ENCODE results near the gene C5.
A peak's percentile ranks its signal among the peaks of the same experiment; 100 is the strongest.

Gene C5

DNA sequence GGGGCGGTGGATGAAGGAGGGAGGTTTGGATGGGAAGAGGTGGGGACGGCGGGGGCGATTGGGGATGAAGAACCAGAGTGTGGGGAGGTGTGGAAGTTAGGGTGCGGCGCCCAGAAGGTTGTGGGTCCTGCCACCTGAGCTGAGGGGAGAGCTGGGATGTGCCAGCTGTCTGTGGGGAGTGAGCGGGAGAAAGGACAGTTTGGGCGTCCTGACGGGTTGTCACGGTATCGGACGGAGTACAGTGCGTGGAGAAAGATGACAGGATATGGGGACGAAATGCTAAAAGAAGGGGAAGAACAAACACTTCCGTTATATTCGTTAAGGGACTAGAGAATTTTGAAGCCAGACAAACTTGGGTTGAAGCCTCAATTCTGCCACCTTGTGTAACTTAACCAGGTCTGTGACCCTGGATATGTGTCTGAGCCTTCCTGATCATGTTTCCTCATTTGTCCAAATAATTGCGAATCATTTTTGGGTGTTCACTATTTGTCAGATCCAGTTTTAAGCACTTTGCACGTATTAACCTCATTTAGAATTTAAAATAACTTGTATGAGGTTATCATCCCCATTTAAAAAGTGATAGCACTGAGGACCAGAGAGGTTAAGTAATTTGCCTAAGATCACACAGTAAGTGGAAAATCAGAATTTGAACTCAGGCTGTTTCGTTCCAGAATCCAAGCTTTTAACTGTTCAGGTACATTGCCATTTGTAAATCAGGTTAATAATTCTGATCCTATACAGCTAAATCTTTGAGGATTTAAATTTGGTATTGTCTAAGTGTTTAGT lies 25.4 kb upstream of the C5 start:
- peak; percentile 24; the same call in 1 of the 2 replicates for TF ChIP-seq CTCF (conservative IDR thresholded peaks at IDR 0.05)

GRCh38 chr9:121074370-121075250 lies 24.5 kb upstream of the C5 start, which contains the start of gene CNTRL:
Gene CNTRL (plus strand): TSS chr9:121074955. CDS start chr9:121088327, 13,372 bp downstream.
- H3K27ac ChIP-seq, result peak within 1 kb of the TSS; percentile 89
- no peak for TF ChIP-seq CTCF (conservative IDR thresholded peaks at IDR 0.05)

More for the DNA sequence above, 25.4 kb upstream of the C5 start:
- peak overlapping the region; percentile 89 for H3K27ac ChIP-seq

DNA sequence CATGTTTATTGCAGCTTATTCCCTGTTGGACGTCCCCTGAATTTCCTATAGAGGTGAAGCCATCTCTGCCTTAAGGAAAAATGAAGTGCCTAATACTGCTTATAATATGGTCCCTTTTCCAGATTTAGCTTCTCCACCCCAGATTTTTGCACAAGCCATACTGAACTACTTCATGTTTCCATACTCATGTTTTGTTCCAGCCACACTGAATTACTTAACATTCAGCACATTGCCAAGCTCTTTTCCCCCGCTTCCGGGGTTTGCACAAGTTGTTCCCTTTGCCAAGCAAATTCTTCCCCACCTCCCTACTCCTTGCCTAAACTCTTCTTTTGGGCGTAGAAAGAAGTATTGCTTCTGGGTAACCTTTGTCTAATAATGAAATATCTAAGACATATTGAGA lies 23.0 kb upstream of the C5 start:
- no peak for TF ChIP-seq CTCF (conservative IDR thresholded peaks at IDR 0.05)
- H3K27ac ChIP-seq, result peak overlapping the region; percentile 89

- H3K27ac ChIP-seq, result peak overlapping the region; percentile 89
- peak; percentile 77 for TF ChIP-seq CTCF (conservative IDR thresholded peaks at IDR 0.05)
Measured at GRCh38 chr9:121071756-121072421, 21.8 kb upstream of the C5 start.

GRCh38 chr9:121071370-121071755 lies 21.3 kb upstream of the C5 start:
- peak overlapping the region; percentile 89 for H3K27ac ChIP-seq

DNA sequence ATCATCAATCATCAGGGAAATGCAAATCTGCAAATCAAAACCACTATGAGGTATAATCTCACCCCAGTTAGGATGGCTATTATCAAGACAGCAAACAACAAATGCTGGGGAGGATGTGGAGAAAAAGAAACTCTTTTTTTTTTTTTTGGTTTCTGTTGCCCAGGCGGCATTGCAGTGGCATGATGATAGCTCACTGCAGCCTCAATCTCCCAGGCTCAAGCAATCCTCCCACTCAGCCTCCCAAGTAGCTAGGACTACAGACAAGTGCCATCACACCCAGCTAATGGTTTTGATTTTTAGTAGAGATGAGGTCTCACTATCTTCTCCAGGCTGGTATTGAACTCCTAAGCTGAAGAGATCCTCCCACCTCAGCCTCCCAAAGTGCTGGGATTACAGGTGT lies 19.3 kb upstream of the C5 start:
- no peak for TF ChIP-seq CTCF (conservative IDR thresholded peaks at IDR 0.05)
- H3K27ac ChIP-seq, result no peak overlapping the region

More at GRCh38 chr9:121071370-121071755, 21.3 kb upstream of the C5 start:
- no peak for TF ChIP-seq CTCF (conservative IDR thresholded peaks at IDR 0.05)

GRCh38 chr9:121067640-121068039 lies 17.6 kb upstream of the C5 start:
- no peak for TF ChIP-seq CTCF (conservative IDR thresholded peaks at IDR 0.05)
- no peak overlapping the region for H3K27ac ChIP-seq

Data from VCaP (cell line).